Esophagus muscularis mucosa (tissue), 4 donors: Measurements from ENCODE around the gene ADAMTS6.

Source experiments
- CTCF ChIP-seq, 3 experiments: fragments of 200-600 bp in 2 of 3; fragments of 450-650 bp in 1 of 3; sonication (generic) in 2 of 3; IDR thresholded peaks; one replicate each; pipeline ENCODE4 v1.5.1; 2017 to 2019; ENCODE audit warnings: antibody characterized with exemption in 3 of 3, mild to moderate bottlenecking in 2 of 3, moderate library complexity in 1 of 3
- EP300 ChIP-seq: sonication (generic); formaldehyde crosslinking; IDR thresholded peaks from one replicate; pipeline ENCODE4 v1.6.1; 2017; ENCODE audit warnings: antibody characterized with exemption
- POLR2A ChIP-seq: fragments of 450-650 bp; IDR thresholded peaks from one replicate; pipeline ENCODE4 v1.6.1; 2017; ENCODE audit warnings: antibody characterized with exemption, moderate library complexity, mild to moderate bottlenecking, low read depth
- POLR2AphosphoS5 ChIP-seq, 2 donors: sonication (generic); formaldehyde crosslinking; IDR thresholded peaks; one replicate each; pipeline ENCODE4 v1.6.1; 2017; ENCODE audit warnings: antibody characterized with exemption in 2 of 2

GRCh38 chr5:65103756-65104440 lies 377.8 kb downstream of the ADAMTS6 start:
- TF ChIP-seq CTCF (IDR thresholded peaks at IDR 0.05), result no peak
- TF ChIP-seq EP300, result no peak
- no peak for TF ChIP-seq POLR2A
- TF ChIP-seq POLR2AphosphoS5 (IDR thresholded peaks at IDR 0.05), result no peak
